WTC11 (cell line): ENCODE data around the gene TERT.

Experiments used
- ATF3 ChIP-seq: sonication (generic); formaldehyde crosslinking; conservative IDR thresholded peaks from 2 replicates; pipeline ENCODE4 v1.8.1; 2022; ENCODE audit warnings: mild to moderate bottlenecking, missing genetic modification reagents
- CREB1 ChIP-seq: sonication (generic); formaldehyde crosslinking; IDR thresholded peaks from 2 replicates; pipeline ENCODE4 v1.8.0; 2023; ENCODE audit warnings: mild to moderate bottlenecking, missing genetic modification reagents
- CREM ChIP-seq: sonication (generic); formaldehyde crosslinking; IDR thresholded peaks from 2 replicates; pipeline ENCODE4 v1.8.1; 2022; ENCODE audit warnings: mild to moderate bottlenecking, missing genetic modification reagents, moderate library complexity
- CTCF ChIP-seq: fragments of 200-600 bp; IDR thresholded peaks from 2 replicates; pipeline ENCODE4 v1.8.0; 2022; ENCODE audit warnings: antibody characterized with exemption
- ETV6 ChIP-seq: sonication (generic); formaldehyde crosslinking; IDR thresholded peaks from 2 replicates; pipeline ENCODE4 v1.8.1; 2022; ENCODE audit warnings: mild to moderate bottlenecking, missing genetic modification reagents
- HMGXB4 ChIP-seq: sonication (generic); formaldehyde crosslinking; IDR thresholded peaks from 2 replicates; pipeline ENCODE4 v1.8.1; 2023; ENCODE audit warnings: mild to moderate bottlenecking, moderate library complexity, missing genetic modification reagents
- MAX ChIP-seq: sonication (generic); formaldehyde crosslinking; IDR thresholded peaks from 2 replicates; pipeline ENCODE4 v1.8.0; 2022; ENCODE audit warnings: mild to moderate bottlenecking, missing genetic modification reagents
- NFYB ChIP-seq: sonication (generic); formaldehyde crosslinking; conservative IDR thresholded peaks from 2 replicates; pipeline ENCODE4 v1.8.0; 2022; ENCODE audit warnings: low read depth, missing genetic modification reagents
- SMAD3 ChIP-seq: sonication (generic); formaldehyde crosslinking; IDR thresholded peaks from 2 replicates; pipeline ENCODE4 v1.8.0; 2022; ENCODE audit warnings: missing genetic modification reagents, mild to moderate bottlenecking, borderline replicate concordance
- ZNF232 ChIP-seq: sonication (generic); formaldehyde crosslinking; IDR thresholded peaks from 2 replicates; pipeline ENCODE4 v1.8.0; 2022; ENCODE audit warnings: mild to moderate bottlenecking, missing genetic modification reagents

- TF ChIP-seq CTCF (no peak), MAX (CRISPR knock-in tag) (no peak), HMGXB4 (CRISPR knock-in tag) (no peak), ATF3 (CRISPR knock-in tag) (no peak), NFYB (no peak), ZNF232 (CRISPR knock-in tag) (no peak), CREM (no peak), CREB1 (CRISPR knock-in tag) (no peak), SMAD3 (no peak), ETV6 (CRISPR knock-in tag) (no peak)
These were observed 39.7 kb downstream of the TERT start for GRCh38 chr5:1255081-1255561.
